Stimulated activated CD8-positive, alpha-beta memory T cell treated with anti-CD3 and anti-CD28 coated beads, Interleukin-12 subunit alpha, Interleukin-12 subunit beta, amount 100 ng/mL, for 24 hours (primary cell): ENCODE data around the gene ACTMAP.
"Not testable (repeated sequence)": the region's sequence is repeated elsewhere in the genome, so short reads cannot be mapped to it uniquely, and the experiment has no call there.

Experiments used
- DNase-seq: peaks from one replicate; pipeline ENCODE4 v3.0.0-alpha.2; 2020; ENCODE audit errors: extremely low read depth

The ACTMAP gene, protein sequence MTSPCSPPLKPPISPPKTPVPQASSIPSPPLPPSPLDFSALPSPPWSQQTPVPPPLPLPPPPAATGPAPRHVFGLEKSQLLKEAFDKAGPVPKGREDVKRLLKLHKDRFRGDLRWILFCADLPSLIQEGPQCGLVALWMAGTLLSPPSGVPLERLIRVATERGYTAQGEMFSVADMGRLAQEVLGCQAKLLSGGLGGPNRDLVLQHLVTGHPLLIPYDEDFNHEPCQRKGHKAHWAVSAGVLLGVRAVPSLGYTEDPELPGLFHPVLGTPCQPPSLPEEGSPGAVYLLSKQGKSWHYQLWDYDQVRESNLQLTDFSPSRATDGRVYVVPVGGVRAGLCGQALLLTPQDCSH

DNA sequence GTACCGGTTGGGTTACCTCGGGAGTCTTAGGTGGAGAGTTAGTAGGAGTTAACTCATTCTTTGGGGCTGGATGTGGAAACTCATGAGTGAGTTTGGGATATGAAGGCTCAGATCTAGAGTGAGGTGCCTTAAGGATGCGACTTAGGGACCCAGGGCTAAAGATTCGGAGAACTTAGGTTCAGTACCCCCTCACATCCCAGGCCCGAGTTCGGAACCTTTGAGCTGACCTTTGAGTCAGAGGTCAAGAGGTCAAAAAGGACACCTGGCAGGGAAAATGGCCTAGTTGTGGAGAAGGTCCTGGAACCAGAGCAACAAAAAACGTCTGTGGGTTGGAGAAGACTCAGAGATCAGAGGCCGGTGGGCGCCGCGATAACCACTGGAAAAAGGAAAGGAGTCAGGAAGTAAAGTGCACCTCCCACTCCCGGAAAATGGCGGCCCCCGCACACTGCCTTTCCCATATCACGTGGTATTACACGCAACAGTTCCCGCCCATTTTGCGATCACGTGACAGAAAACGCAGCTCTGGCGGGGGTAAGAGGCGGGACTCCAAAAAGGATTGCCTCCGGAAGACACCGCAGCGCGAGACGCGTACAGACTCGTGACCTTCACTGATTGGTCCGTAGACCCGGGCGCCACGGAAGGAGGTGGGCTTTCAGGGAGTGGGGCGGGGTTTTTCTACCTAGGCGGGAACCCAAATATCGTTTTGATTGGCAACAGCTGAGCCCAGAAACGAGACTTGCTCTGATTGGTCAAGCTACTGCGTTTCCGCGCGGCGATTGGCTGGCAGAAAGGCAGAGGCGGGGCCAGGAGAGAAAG, at the start of gene ACTMAP:
TSS of gene ACTMAP (minus strand) at position 420 of the 816 bp plus-strand sequence. CDS start 674 bp downstream, outside the sequence.
- DNase-seq = peak; percentile 96

DNA sequence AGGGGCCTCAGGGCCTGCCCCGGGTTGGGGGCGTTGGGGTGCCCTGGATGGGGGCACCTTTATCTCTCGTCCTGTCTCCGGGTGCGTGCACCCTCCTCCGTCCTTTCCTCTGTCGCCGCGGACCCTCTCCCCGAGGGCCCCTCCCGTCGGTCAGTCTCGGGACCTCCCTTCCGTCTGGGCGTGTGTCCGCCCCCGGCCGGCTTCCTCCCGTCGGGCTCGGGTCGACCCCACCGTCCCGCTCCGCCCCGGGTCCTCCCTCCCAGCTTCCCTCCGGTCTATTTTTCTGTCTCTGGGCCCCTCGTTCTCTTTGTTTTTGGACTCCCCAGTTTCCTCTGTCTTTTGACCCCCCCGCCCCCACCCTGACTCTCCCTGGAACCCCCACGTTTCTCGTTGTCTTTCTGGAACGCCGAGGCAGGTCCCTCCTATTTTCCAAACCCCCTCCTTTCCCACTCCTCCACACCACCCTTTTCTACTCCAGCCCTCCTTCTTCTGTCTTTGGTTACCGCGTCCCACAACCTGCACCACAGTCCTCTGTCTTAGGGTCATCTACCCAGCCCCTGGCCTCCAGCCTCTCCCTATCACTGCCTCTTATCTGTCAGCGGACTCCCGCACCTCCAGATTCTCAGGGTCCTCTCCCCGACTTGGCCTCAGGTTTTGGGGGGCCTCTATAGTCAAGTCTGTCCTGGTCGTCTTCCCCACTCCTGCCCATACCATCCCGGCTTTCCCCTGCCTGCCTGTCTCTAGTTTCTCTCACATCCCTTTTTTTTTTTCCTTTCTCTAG, 49.5 kb upstream of the ACTMAP start:
- DNase-seq = no peak

DNA sequence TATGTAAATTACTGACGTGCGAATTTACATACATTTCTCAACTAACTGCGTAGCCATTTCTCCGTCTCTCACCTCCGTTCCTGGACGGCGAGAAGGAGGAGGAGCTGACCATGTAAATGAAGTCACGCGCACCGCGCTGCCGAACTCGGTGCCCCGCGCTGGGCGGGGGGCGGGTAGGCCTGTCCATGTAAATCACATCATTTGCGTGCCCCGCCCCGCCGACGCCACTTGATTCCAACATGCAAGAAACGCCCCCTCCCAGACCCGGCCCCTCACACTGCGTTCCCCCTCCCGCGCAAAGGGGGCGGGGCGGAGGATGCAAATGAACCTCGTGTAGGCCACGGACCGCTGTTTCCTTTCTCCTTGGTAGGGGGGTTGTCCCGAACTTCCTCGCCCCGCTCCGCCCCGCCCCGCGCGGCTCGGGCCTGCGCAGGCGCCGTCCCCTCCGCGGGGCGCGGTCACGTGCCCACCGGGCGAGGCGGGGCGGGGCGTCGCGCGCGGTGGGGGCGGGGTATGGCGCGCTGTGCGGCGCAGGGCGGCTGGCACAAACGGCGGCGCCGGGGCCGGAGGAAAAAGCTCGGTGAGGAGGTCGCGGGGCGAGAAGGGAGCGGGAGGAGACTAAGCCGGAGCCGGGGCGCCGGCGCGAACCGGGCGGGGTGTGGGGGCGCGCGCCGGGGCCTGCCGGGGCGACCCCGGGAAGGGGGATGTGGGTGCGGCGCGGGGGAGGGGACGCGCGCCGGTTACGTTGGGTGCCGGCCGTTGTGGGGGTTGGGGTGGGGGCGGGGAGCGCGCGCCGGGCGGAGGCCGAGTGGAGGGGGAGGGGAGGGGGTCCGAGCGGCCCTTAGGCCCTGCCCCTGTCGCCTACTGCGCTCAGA, 48.6 kb upstream of the ACTMAP start, which contains the start of gene EGLN2:
TSS of gene EGLN2 (plus strand) at position 509 of the 875 bp plus-strand sequence. CDS start 1,382 bp downstream, outside the sequence.
- DNase-seq = peak; percentile 100

DNA sequence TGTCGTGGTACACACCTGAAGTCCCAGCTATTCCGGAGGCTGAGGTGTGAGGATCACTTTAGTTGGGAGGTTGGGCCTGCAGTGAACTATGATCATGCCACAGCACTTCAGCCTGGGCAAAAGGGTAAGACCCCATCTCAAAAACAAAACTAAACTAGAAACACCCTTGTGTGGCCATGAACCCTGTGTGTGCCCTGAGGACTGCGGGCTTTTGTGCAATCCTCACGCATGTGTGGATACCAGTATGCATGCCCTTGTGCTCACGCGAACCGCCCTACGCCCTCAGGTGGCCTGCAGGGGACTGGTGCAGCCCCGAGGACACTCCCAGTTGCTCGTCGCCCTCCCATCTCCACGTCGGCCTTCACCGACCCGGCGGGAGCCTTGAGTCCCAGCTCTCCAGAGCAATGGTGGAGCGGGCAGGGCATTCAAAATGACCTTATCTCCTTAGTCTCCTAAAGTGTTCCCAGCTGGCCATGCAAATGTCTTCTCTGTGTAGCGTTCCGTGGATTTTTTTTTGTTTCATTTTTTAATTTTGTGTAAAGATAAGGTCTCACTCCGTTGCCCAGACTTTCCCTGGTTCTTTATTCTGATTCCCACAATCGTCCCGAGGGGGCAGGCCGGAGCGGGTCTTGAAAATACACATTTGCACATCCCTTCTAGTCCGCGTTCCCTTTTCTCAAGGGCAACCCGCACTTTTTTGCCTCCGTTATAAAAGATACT, 47.8 kb upstream of the ACTMAP start:
- DNase-seq = no peak

DNA sequence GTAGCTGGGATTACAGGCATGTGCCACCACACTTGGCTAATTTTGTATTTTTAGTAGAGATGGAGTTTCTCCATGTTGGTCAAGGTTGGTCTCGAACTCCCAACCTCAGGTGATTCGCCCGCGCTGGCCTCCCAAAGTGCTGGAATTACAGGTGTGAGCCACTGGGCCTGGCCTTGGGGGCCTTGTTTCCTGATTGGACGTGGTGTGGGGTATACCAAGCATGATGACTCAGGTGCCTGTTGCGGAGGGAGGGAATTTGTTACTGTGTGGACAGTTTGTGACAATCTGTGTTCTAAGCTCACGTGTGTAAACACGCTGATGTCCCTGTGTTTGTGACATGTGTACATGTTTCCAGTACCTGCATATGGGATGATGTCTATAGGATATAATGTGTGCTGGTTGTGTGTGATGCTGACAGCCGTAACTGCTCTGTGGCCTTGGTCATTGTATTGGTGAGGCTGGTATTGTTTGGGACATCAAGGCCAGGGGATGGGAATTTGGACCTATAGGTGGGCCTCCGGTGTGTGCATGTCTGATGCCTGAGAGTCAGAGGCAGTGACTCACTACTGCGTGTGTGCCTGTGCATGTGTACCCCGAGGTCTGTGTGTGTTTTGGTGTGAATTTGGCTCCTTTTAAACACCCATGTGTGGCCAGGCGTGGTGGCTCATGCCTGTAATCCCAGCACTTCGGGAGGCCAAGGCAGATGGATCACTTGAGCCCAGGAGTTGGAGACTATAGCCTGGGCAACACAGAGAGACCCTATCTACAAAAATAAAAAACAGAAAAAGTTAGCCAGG, 47.1 kb upstream of the ACTMAP start:
- DNase-seq = no peak

DNA sequence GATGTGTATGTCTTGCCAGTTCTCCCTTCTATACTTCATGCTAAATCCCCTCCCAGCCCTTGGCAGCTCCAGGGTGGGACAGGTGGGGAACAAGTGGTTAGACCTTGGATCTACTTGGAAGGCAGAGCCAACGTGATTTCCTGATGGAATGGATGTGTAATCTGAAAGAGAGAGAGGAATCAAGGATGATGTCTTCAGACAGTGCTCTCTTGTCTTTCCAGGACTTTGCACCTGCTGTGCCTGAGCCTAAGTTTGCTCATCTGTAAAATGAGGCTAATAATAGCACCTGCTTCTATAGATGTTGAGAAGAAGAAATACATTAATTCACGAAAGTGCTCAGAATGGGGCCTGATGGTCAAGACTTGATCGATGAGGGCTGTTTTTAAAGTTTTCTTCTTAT, 41.7 kb upstream of the ACTMAP start:
- DNase-seq = no peak

DNA sequence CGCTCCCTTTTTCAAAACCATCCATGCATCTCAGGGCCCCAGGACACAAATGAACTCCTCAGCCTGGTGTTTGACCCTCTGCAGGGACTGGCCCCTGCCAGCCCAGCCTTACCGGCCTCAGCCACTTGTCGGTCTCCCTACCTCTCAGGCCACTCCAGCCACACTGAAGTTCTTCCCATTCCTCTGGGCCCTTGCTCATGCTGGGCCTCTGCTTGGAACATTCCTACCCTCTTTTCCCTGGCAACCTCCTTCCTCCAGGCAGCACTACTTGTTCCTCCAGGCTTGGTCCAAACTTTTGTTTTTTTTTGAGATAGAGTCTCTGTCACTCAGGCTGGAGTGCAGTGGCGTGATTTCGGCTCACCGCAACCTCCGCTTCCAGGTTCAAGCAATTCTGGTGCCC, 41.1 kb upstream of the ACTMAP start:
- no peak for DNase-seq

DNA sequence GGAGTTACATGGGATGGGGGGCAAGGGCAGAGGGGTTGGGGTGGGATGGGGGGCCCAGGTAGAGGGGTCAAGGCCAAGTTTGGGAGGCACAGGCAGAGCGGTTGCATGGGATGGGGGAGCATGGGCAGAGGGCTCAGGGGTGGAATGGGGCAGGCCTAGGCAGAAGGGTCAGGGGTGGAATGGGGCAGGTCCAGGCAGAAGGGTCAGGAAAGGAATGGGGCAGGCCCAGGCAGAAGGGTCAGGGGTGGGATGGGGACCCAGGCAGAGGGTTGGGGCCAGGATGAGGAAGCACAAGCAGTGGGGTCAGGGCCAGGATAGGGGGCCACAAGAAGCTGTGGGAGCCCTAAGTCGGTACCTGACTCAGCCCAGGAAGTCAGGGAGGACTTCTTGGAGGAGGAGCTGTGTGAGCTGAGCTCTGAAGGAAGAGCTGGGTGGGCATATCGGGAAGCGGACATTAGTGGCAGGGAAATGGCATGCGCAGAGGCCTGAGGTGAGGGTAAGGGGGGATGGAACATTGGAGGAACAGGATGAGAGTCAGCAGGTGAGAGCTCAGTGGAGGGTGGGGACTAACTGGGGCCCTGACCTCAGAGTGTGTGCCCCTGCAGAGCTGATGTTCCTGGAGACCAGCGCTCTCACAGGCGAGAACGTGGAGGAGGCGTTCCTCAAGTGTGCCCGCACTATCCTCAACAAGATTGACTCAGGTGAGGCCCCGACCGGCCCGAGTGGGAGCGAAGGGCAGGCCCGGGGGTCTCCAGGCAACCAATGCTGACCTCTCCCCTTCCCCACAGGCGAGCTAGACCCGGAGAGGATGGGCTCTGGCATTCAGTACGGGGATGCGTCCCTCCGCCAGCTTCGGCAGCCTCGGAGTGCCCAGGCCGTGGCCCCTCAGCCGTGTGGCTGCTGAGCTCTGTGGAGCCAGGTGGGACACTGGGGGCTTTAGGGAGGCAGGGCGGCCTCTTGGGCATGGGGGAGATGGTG, 36.1 kb upstream of the ACTMAP start:
- DNase-seq = no peak

DNA sequence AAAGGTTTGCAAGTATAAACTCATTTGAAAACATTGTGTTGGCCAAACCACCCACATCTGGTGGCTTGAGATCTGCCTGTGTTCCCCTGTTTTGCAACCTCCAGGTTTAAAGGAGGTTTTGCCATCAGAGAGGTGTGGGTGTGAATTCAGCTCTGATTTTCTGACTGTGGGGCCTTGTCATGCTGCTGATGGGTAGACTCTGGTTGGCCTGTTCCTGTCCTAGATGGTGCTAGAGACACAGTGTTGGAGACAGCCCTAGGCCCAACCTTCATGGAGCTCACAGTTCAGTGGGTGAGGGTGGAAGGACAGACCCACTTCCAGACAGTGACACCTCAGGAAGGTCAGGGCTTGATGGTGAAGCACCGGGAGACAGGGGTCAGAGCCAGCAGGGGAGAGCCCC, 35.2 kb upstream of the ACTMAP start:
- no peak for DNase-seq

DNA sequence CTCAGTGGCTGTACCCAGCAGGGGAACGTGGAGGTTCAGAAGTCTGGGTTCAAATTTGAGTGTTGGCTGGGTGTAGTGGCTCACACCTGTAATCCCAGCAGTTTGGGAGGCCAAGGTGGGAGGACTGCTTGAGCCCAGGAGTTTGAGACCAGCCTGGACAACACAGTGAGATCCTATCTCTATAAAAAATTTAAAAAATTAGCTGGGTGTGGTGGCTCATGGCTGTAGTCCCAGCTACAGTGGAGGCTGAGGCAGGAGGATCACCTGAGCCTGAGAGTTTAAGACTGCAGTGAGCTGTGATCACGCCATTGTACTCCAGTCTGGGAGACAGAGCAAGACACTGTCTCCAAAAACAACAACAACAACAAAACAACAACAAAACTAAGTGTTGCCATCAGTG, 33.9 kb upstream of the ACTMAP start:
- not testable (repeated sequence) for DNase-seq

DNA sequence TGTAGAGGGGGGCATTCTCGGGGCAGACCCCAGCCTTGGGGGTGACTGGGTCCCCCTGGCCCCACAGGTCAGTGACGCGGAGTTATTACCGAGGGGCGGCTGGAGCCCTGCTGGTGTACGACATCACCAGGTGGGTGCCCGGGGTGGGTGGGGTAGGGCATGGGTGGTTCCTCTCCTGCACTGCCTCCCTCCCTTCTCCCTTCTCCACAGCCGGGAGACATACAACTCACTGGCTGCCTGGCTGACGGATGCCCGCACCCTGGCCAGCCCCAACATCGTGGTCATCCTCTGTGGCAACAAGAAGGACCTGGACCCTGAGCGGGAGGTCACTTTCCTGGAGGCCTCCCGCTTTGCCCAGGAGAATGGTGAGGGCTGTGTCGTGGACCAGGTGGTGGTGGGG, 33.4 kb upstream of the ACTMAP start:
- no peak for DNase-seq

DNA sequence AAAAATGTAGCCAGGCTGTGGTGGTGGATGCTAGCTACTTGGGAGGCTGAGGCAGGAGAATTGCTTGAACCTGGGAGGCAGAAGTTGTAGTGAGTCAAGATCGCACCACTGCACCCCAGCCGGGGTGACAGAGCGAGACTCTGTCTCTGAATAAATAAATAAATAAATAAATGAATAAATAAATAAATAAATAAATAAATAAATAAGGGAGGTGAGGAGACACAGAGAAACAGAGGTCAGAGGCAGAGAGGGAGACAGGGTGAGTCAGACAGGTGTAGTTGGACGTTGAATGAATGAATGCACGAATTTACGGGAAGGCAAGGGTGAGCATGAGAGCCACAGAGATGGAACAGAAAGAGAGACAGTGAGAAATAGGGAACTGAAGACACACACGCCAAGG, 30.9 kb upstream of the ACTMAP start:
- no peak for DNase-seq

DNA sequence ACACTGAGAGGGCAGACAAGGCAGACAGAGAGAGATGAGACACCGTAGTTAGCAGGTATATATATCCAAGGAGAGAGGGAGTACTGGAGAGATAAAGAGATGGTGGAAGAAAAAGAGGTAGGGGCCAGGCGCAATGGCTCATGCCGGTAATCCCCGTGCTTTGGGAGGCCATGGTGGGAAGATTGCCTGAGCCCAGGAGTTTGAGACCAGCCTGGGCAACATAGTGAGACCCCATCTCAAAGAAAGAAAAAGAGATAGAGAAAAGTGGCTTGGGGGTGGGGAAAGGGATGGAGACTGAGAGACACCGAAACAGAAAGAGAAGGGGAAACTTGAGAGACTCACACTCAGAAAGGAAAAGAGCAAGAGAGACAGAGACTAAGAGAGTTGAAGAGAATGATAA, 30.3 kb upstream of the ACTMAP start:
- DNase-seq = no peak

DNA sequence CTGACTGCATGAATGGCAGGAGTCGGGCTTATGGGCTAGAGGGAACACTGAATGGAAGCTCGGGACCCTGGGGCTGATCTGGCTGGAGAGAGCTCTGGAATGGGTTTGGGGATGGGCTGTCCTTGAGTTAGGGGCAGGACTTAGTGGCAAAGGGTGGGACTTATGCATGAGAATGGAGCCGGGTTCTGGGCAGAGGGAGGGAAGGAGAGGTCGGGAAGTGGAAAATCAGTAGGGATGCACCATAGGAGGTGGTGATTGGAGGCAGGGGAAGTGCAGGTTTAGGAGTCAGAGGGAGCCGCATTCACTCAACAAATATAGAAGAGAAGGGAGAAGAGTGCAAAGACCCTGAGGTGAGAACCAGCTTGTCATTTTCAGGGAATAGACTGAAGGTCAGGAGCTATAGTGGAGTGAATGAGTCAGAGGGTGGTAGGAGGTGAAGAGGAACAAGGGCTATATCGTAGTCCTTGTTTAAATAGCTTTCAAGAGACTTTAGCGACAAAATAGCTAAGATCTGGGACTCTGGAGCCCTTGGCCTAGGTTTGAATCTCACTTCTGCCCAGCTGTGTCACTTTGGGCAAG, 28.5 kb upstream of the ACTMAP start:
- DNase-seq = no peak

DNA sequence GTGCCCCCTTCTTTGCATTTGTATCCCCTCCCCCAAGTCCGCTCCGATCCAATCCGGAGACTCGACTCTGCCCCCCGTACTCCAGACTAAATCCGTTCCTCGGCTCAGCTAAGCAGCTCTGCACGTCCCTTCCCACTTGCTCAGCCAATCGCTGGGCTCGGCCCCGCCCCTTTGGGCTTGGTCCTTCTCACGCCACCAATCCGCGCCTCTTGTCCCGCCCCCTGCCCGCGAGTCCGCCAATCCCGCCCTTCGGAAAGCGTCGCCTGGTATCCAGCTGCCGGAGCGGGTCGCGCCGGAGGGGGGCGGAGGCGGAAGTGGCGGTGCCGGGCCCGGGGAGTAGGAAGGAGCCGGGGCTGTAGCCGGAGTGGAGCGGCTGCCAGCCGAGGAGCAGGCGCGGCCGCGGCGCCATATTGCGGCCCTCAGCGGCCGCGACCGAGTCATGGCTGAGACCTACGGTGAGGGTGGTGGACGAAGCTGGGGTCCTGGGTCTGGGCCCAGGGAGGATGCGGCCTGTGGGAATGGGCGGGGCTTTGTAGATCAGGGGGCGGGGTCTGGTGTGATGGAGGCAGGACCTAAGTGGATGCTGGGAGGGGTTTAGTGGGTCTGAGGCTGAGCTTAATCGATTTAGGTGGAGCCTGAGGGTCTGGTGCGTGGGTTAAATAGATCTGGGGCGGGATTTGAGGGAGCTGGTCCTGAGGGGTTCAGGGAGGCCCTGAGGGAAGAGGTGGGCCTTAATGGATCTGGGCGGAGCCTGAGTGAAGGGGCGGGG, 27.8 kb upstream of the ACTMAP start, which contains the start of gene RAB4B:
TSS of gene RAB4B (plus strand) at position 311 of the 769 bp plus-strand sequence. CDS start at position 440, 129 bp downstream.
- peak; percentile 100 for DNase-seq

DNA sequence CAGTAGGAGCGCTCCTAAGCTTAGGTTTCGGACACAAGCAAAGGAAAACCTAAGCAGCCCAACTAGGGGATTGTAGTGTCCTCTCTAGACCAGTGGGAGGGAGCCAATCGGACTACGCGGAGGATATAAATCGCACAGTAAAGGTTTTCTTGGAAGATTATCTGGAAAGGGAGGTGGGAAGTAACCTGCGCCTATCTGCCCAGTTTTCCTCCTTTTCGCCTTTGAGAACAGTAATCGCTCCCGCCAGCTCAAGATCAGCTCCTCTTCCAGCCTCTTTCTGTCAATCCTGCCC, 27.3 kb upstream of the ACTMAP start:
- DNase-seq = no peak

DNA sequence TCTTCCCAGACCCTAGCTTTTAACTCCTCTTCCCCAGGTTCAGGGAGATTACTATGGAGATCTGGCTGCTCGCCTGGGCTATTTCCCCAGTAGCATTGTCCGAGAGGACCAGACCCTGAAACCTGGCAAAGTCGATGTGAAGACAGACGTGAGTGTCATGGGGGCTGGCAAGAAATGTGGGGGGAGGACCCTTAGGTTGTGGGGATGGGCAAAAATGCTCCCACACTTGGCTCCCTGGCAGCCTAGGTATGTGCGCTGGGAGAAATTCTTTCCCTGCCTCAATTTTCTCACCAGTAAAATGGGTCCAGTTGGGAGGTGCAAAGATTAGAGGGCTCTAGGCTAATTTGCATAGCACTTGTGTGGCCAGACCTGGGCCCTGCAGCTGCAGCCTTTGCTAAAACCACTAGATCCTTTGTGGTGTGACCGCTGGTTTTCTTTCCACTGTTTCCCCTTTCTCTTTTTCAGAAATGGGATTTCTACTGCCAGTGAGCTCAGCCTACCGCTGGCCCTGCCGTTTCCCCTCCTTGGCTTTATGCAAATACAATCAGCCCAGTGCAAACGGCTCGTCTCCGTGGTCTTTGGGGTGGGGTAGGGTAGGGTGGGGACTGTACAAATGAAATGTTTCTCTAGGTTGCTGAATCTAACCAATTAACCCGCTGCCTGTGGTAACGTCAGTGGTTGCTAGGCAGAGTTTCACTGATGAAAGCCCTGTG, 26.8 kb upstream of the ACTMAP start:
- DNase-seq = no peak
